Suppressor macrophage treated with lipopolysaccharide for 1 hour (primary cell): Measurements from ENCODE around the gene TRIO.

Experiments
- DNase-seq, 3 donors: peaks; one replicate each; pipeline ENCODE4 v3.0.0-alpha.2; 2020 to 2022

Gene TRIO

GRCh38 chr5:14148890-14149671, 5.9 kb downstream of the TRIO start:
- DNase-seq = no peak

- no peak for DNase-seq
Observed at GRCh38 chr5:14149672-14150274, 6.6 kb downstream of the TRIO start.

- no peak for DNase-seq
Observed at GRCh38 chr5:14151416-14151815, 8.3 kb downstream of the TRIO start.

DNA sequence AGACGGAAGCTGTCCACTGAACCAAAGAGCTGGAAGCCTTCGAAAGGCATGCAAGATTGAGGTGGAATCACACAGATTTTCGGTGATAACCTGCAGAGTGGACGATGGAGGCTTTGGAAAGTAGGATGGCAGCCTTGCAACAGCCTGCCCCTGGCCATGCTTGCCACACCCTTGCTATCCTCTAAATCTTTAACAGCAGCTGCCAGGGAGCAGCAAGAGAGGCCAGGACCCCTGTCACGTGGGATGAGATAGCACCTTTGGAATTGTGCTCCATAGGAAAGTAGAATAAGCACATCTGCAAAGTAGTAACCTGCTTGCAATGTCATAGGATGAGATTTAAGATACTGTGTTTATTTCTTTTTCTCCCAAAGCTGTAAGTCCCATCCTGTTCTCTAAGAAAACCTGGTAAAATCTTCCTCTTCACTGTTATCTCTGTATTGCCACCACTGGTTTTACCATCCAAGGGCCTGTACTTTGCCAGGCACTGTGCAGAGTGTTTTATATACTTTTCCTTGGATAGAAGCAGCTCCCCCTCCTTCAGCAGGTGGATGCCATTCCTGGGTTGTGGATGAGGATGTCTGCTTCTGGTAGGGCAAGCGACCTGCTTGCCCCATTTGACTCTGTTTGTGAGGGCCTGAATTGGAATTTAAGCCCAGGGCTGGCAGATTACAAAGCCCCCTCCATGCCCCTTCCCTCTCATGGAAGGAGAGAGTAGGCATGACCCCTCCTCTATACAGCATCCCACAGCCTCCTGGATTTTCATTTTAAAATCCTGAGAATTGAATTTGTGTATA, 10.1 kb downstream of the TRIO start:
- no peak for DNase-seq

DNA sequence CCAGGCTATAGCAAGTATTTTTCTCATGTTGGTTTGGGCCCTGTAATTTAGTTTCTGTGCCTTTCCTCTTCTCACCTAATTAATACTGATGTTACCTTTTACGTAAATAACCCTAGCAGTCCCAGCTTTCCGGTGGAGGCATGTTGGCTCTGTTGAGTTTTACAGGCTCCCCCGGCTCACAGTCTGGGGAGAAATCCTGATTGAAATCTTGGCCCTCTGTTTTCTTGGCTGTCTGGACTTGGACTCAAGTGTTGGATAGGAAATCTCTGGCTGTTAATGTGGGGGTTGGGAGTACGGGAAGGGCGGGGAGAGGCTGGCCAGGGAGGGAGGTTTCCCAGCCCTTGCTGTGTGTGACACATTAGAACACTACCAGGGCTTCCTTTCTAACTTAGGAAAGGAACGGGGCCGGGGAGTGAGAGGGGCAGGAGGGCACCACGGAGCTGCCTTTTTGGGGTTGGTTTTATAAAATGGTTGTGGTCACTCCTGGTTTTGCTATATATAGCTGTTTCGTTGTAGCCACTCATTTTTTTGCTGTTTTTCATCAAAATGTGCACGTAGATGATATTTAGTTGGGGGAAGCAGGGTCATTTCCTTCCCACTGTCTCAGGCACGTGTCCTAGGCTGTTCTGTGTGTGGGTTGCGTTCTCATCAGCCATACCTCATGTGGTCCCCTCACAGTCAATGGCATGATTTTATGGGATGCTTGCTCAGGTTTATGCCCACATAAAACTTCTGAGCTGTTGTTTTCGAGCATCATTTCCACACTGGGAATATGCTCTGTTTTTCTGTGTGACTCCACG, 11.0 kb downstream of the TRIO start:
- DNase-seq = peak; percentile 47 to 63 (median 59)

- peak; percentile 21 to 46 (median 40) for DNase-seq
Observed at GRCh38 chr5:14155075-14155474, 11.9 kb downstream of the TRIO start.

- DNase-seq = peak in 2 of 3 donors; percentile 42 to 52
Observed at GRCh38 chr5:14155739-14156138, 12.6 kb downstream of the TRIO start.

DNA sequence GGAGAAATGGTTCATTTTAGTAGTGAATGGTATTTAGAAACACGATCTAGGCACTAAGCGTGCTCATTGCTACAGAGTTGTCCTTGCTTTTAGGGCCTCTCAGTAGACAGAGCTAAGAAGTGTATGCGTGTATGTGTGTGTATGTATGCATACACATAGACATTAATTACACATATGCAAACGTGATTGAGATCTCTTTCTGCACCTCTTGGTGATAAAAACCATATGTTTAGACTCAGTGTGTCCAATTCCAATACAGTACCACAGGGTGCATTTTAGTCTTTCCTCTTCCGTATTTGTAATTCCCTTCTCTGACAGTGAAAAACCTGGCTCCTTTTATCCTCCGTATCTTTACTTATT, 13.1 kb downstream of the TRIO start:
- no peak for DNase-seq

DNA sequence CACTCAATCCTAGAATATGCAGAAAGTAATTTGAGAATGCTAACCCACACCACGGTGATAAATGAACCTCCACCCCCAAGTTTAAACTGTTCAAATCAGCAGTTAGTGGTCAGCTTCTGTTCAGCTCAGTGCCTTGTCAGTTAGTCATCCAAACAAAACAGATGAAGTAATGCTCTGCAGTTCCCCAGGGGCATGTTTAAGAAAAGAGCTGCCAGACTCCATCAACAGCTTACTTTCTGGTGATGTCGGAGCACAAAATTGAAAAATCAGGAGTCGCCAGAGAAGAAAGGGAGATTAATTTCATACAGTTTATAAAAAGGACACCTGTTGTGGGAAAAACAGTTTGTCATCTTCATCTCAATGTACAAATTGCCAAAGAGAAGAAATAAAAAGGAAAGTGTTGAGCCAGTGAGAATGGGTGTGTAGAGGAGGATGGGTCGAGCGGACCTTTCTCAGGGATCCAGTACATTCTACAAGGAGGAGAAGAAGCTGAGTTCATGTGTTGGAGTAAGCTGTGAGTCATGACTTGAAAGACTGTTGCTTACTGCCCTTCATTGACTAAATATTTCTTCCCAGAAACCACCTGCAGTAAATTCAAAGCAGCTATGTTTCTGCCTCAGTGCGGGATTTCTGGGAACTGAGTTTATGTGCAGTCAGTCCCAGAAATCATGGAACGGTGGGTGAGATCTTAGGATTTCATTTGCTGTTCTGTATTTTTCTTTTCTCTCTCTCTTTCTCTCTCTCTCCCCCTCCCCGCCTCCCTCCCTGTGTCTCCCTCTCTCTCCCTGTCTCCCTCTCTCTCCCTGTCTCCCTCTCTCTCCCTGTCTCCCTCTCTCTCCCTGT, 13.7 kb downstream of the TRIO start:
- DNase-seq = peak; percentile 71 to 84 (median 82)

DNA sequence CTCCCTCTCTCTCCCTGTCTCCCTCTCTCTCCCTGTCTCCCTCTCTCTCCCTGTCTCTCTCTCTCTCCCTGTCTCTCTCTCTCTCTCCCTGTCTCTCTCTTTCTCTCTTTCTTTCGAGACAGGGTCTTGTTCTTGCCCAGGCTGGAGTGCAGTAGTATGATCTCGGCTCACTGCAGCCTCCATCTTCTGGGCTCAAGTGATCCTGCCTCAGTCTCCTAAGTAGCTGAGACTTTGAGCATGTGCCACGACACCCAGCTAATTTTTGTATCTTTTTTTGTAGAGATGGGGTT, 14.3 kb downstream of the TRIO start:
- DNase-seq = no peak

- no peak for DNase-seq
Observed at GRCh38 chr5:14158890-14159666, 15.9 kb downstream of the TRIO start.

DNA sequence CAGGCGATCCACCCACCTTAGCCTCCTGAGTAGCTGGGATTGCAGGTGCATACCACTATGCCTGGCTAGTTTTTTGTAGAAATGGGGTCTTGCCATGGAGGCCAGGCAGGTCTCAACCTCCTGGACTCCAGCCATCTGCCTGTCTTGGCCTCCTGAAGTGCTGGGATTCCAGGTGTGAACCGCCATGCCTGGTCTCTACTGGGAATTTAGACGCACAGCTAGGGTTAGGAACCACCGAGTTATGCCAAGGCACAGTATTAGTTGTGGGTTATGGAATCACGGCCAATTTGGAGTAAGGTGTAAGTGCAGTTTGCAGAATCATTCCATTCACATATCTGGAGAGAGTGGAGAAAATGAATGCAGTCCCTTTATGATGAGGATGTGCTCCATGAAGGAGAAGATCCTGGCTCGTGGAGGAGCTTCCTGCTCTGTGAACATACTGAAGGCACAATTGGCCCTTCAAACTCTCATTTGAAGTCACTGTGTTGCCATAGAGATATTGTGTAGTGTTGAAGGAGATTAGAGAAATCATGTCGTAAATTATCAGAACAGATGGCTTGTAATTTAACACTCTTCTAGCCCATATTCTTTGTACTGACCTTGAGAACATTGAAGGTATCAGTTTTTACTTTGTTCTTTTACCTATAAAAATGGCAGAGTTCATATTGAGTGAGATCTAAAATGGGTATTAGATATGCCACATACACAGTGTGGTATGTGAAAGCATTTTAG, 18.8 kb downstream of the TRIO start:
- DNase-seq = no peak

DNA sequence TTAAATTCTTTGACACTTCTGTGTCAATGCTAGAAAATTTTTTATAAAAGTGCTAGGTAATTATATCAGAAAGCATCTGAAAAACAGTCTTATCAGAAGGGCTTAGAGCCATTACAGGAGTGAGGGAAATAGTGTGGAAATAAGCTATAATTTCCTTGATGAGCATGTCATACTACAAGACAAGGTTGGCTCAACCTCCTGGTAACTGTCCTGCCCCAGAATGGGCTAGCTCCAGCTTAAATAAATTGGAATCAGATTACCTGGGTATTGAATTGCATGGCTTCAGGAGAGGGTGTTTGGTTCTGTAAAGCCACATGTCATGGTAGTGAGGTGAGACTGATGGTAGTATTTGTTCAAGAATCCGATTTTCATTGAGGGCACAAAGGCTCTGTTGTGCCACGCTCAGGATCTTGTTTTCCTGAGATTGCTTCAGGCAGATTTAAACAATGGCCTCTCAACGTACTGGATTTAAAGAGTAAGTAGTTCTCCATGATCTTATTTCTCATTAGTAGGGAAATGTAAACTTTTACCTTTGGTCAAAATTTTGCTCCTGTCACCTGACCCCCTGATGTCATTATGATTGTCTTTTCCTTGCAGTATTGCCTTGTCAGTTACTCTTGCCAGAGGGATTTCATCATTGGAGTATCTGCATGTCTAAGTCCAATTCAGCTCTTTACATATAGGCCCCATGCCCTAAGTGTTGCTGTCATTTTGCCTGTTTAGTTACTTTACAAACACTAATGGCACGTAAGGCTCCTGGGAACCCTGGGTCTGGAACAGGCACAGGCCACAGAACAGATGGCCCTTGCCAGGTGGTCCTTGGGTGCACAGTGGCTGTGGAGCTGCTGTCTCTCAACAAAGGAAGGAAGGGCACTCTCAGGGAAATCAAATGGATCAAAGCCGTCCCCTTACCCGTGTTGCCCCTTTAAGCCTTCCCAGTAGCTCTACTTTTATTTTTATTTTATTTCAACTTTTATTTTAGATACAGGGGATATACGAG, 21.3 kb downstream of the TRIO start:
- DNase-seq = no peak

GRCh38 chr5:14165375-14166106, 22.4 kb downstream of the TRIO start:
- peak; percentile 59 to 72 (median 66) for DNase-seq

DNA sequence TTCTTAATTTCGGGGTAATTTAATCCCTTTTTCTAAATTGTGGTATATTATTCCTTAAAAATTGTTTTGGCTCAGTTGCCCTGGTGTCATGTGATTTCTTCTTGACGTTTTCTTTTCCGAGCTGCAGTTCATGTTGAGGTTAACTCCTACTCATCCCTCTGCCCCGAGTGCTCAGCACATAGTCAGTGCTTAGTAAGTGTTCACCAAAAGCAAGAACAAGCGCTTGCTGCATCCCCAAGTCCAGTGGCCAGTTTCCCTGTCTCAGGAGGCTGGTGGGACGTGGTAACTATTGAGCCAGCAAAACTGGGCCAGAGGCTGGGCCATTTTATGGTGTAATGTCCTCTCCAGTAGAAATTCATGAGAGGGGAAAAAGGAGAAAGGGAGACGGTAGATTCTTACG, 23.3 kb downstream of the TRIO start:
- peak in 2 of 3 donors; percentile 25 to 37 for DNase-seq

GRCh38 chr5:14167211-14167845, 24.2 kb downstream of the TRIO start:
- peak in 2 of 3 donors; percentile 38 to 51 for DNase-seq

- peak; percentile 51 to 71 (median 55) for DNase-seq
Observed at GRCh38 chr5:14168144-14168792, 25.1 kb downstream of the TRIO start.
